GM19328 (cell line): ENCODE results near the gene PSD4.

ENCODE experiments used
- ATAC-seq: cut with Tn5 transposase; IDR thresholded peaks from one replicate; pipeline ENCODE4 v1.9.1; 2021; ENCODE audit warnings: mild to moderate bottlenecking, moderate library complexity; ENCODE audit not compliant: unreplicated experiment

PSD4 gene

DNA sequence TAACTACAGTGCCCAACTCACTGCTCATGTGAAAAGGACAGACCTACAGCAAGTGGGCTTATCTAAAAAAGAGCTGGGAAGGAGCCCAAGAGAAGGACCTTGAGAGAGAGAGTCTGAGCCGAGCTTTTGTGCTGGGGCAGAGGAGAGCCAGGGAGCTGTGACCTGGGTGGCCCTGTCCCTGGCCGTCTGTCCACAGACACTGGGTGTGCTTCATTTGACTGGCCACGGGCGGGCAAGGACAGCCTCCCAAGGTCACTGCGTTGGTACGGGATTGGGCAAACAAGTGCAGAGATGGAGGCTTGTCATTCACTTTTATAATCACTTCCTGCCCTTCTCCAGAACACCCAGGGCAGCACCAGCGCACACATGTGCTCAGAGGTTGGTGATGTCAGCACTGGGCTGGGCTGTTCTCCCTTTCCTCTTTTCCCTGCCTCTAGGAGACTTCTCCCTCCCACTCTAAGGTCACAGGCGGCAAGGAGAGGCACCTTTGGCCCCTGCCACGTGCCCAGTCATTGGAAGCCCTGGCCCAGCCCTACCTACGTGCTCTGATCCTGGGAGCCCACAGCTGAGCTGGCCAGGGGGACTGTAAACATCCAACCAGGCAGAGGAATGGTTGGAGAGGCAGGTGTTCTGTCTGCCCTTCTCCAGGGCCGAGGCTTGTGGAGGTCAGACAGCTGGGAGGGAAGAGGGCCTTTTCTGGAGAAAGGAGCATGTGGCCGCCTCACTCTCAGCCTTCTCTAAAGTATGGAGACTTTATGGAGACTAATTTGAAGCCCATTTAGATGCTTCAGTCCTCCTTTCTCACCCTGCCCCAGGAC lies 6.4 kb upstream of the PSD4 start:
- no peak for ATAC-seq

DNA sequence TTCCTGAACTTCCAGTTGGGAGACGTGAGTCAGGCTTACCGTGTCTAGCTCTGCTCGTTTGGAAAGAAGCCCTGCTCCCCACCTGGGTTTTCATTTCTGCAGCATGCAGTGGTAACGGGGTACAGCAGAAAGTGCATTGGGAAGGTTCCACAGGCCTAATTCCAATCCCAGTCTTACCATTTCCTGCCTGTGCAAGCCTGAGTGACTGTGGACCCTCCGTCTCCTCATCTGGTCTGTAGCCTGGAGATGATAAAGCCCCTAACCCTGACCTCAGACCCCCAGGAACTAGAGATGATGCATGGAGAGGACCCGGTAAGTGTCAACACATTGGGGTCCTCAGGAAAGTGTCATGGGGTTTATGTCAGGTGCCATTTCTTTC lies 5.8 kb upstream of the PSD4 start:
- no peak for ATAC-seq

DNA sequence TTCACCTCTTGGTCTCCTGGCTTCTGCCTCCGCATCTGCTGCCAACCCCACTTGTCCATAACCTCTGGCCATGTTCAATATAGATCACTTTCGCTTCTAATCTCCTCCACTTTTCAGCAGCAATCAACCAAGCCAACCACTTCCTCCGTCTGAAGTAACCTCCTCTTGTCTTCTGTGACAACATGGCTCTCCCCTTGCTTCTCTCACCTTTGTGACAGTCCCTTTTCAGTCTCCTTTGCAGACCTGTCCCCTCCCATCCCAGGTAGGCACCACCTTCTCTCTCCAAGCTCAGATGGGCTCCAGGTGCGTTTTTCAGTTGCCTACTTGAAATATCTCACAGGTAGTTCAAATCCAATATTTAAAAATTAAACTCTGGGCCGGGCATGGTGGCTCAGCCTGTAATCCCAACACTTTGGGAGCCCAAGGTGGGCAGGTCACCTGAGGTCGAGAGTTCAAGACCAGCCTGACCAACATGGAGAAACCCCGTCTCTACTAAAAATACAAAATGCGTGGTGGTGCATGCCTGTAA lies 4.7 kb upstream of the PSD4 start:
- ATAC-seq: no peak

DNA sequence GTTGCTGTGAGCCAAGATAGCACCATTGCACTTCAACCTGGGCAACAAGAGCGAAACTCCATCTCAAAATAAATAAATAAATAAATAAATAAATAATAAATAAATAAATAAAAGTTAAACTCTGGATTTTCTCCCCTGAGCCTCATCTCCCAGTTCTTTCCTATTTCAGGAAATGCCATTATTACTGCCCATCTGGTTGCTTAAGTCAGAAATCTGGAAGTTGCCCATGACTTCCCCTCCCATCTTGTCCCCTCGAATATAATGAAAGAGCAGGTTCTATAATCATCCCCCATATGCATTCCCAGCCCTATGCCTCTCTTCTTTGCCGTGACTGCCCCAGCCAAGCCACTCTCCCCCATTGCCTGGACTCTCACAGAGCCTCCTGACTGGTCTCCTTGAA lies 4.2 kb upstream of the PSD4 start:
- no peak for ATAC-seq

DNA sequence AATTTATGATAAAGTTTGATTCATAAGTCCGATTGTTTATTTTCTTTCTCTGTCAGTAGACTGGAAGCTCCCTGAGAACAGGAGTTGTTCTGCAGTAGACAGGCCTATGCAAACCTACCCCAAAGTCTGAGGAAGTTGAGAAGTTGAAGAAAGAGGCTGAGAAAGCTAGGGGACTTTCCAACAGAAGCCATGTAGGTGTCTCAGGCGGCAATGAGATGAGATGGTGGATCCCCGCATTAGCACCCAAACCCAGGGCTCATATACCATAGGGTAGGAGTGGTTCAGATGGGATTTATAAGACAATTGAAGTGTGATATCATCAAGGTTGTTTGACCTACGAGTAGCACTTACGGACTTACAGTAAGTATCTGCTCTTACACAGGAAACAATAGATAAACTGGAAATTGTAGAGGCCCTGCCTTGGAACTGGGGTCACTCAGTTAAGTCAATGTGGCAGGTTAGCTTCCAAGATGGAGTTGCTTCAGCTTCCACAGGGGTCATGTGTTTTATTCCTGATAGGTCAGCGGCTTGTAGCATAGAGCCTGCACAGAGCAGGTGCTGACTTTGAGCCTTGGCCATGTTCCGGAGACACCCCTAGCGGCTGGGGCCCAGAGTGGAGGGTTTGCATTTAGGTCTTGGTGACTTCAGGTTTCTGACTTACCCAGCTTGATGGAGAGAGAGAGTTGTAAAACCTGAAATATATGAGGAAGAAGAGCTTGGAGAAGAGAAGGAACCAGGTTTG lies 2.3 kb upstream of the PSD4 start:
- ATAC-seq: no peak

DNA sequence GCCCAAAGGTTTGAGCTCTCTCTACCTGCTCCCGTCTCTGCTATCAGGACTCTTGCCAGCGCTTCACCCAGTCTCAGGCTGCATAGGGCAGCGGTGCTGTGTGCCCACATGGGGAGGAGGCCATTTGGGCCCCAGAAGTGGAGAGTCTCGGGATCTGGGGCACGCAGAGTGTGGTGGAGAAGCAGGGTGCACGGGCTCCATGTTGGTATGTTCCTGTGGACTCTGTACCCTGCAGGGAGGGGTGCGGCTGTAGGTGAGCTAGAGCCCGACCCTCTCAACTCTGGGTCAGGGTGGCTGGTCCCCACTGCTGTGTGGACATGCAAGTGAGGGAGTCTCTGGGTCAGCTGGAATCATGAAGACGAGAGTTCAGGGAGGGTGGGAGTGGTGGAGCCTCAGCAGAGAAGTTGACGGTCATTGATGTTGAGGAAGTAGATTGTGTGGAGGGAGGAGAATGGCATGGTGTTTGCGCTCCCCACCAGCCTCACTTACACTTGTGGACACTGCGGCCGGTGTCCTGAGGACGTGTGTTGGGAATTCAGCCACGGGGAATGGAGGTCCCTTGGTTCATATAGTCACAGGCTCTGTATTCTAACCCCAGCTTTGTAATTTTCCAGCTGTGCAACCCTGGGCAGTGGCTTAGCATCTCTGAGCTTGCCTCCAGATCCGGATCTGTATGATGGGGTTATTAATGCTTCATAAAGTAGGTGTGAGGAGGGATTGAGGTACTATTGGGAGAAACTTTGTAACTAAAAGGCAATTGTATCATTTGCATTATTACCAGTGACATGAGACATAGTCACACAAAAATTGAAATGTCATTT lies 840 bp upstream of the PSD4 start:
- ATAC-seq: no peak

DNA sequence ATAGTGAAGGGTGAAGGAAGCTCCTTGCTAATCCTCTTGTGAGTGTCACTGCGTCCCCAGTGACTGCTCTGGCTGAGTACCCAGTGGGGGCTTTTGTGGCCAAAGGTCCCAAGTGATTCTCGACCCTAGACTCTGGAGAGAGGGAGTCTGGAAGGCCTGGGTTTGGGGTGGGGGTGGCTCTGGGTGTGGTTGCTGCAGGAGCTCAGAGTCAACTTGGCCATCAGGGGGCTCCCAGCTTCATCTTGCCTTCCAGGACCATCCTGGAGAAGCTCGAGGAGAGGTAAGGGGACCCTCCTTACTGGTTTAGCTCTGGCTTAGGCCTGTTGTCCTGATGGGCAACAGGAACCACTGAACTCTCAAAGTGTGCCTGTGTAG lies 592 bp downstream of the PSD4 start:
- ATAC-seq: no peak

DNA sequence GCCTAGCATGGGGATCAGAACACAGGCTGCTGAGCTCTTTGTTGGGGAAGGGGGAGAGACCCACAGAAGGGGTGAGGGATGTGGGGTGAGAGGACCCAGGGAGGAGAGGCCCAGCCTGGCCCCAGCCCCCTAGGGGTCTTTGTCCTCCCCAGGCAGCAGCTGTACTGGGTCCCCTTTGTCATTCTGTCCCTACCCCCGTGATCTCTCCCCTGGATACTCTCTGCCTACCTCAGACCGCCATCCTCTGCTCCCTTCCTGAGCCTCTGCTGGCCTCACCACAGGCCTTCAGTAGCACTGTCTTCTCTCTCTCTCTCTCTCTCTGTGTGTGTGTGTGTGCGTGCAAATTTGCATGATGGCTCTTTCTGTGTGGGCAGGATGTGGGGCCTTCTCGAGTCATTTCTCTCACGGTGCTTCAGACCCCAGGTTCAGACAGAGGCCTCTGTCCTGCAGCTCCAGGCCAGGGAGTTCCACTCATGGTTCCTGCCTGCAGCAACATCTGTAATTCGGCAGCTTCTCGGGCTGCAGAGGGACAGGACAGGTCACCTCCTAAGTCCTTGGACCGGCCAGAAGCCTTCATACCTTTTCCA lies 1.4 kb downstream of the PSD4 start:
- ATAC-seq: peak; percentile 63

DNA sequence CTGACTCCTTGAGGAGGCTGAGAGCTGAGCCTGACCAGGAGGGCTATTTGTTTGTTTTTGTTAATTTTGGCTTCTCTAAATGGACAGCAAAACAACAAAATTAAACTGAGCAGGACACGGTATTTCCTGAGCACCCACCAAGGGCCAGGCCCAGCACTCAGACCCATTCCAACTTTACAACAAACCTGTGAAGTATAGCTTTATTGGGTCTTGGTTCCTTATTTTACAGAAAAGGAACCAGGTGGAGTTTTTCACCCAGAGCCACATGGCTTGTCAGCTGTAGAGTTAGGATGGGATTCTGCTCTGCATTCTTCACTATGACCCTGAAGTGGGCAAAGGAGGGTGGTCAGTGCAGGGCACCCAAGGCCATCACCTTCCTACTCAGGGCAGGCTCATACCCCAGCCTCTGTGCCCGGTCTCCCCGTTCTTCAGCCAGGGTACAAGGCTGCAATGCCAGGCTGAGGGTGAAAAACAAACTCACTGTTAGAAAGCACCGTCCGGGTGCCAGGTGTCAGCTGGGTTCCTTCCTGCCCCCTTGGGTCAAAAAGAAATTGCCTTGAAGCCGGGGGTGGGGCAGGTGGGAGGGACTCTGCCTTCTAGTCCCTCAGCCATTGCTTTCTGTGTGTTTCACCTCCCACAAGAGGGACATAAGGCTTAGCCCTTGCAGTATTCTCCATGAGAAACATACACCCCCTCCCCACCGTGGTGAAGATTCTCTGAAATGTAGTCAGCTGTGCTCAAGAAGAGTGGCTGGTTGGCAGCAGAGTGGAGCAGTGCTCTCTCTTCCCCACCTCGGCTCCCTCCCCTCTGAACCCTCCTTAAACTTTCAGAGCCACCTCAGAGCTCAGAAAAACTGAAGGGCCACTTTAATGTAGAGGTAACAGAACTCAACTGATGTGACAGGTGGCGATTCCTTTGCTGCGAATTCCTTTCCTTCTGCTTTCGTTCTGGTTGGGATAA lies 2.2 kb downstream of the PSD4 start:
- no peak for ATAC-seq

DNA sequence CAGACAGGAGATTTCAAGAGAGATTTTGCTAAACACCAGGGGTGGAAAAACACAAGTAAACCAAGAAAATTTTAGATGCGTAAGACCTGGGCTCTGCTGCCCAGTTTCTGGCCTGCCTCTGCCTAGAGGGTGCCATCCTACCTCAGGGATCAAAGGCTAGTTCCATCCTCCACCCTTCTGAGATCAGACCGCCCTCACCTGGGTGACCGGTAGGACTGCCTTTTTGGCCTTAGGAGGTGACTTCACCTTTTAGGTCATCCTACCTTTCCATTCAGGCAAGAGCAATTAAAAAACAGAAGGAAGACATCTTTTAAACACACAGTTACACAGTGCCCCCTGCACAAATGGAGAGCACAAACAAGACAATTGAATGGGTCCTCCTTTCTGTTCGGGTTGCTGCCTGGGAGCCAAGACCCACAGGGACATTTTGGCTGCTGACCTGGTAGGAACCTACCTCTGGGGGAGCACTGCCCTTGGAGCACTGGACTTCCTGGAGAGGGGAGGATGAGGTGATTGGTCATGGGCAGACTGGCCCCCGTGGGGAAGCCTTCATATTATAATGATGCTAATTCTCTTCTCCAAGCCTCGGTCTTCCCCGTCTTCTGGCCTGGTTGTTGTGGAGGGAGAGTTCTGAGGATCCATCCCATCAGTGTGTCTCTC lies 3.1 kb downstream of the PSD4 start:
- ATAC-seq: no peak

DNA sequence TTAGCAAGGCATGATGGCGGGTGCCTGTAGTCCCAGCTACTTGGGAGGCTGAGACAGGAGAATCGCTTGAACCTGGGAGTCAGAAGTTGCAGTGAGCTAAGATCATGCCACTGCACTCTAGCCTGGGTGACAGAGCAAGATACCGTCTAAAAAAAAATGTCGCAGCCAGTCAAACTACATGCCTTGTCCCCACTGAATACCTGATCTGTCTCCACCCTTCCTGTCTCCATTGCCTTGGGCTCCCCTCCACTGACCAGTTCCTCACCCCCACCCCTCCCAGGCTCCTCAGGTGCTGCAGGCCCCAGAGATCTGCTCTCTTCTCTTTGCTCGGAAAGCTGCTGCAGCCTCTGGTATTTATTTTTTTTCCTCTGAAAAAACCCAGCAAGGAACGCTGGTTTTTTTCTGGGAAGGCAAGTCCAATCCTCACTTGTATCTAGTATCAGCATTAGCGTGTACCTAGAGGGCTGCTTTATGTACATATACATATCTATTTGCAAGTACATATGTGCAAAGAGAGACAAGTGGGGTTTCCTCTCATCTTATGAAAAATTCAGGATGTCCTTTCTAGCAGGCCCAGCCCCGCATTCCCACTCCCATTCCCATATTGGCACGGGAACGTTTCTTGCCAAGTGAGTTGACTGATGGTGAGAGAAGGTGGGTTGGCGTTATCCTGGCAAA lies 4.4 kb downstream of the PSD4 start:
- ATAC-seq: no peak

DNA sequence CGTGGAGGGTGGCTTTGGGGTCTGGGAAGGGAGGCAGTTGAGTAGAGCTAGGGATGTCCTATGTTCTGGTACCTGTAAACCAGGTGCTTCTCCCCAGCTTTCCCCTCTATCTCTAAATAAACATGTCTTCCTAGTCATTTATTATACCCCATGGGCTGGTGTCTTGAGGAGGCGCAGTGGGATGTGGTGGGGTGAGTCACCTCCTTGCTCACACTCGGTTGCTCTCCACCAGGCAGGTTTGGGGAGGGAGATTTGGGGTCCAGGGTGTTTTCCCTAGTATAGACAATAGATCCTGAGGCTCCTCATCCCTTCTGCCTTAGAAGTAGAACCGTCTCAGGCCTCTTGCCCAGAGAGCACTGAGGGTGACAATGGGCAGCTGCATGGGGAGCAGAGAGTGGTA lies 5.1 kb downstream of the PSD4 start:
- ATAC-seq: no peak

DNA sequence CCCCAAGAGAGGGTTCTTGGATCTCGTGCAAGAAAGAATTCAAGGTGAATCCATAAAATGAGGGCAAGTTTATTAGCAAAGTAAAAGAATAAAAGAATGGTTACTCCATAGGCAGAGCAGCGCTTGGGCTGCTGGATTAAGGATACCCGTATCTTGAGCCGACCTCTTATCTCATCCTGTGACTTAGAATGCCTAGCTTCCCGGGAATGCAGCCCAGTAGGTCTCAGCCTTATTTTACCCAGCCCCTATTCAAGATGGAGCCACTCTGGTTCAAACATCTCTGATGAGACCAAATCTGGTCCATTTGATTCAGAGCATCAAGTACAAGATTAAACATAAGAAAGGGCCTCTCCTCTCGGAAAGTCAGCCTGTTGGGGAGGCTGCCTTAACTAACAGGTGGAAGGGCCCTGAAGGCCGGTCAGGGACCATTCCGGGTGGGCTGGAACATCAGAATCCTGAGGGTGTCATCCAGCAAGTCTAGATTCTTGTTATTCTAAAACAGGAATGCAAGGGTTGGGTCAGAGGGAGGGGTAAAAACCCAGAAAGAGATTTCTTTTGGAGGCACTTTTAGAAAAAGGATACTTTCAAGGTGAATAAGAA lies 5.8 kb downstream of the PSD4 start:
- ATAC-seq: no peak

DNA sequence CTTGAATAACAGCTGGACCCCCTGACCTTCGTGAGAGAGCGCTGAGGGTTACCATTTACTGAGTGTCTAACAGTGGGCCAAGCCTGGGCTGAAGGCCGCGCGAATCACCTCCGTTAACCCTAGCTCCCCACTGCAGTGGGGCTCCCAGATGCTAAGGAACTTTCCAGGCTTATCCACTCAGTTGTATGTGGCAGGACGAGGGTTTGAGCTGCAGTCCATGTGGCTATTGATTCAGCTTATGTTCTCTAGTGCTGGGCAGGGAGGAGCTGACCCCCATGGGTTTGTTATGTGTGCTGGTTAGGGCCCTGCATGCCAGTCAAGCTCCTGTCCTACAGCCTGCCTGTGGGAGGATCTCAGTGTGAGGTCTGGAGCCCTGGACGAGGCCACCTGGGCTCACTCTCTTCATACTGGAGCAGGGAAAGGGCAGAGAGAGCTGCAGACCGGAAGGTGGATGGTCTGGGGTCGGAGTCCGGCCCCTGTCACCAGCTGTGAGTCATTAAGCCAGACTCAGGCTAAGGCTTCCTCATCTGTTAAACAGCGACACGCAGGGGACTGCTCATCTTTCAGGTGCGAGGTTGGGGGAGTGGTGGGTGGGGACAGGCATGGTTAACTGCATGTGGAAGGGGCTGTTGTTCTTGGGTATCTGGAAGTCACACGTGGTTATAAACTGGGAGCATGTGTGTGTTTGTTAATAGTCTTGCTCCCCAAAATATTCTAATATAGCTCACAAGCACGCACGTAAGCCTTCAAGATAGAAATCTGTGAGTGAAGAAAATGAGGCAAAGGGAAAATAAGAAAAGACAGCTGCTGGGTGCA lies 6.6 kb downstream of the PSD4 start:
- no peak for ATAC-seq

DNA sequence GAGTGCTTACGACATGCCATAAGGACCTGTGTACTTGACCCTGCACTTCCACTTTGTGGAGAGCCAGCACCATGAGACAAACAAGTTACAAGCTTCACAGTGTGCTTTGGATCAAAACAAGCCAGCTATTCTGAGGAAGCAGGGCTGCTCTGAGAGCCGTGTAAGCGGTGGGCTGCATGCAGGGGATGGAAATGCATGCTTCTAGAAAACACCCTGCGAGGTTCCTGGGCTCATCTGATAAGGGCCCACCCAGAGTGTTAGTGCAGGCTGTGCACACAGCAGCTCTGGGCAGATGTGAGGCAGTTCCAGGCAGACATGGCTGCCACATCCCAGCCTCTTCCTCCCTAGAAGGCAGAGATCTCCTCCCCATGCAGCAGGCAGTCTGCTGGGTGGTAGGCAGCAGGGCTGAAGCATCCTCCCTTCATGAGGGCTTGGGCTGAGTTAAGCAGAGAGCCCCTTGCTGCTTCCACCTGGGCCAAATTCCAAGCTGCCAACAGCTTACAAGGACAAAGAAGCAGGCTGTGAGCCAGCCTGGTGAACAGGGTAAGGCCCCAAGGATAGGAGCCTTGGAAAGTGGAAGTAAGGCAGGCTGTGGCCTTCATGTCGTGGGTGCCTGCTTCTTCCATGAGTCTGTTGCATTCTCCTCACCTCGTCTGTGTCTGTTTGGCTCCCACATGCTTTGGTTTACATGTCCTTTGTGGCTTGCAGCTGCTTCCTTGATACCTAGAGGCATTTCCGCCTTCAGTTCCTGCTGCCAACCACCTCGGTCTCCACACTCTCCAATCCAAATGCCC lies 7.7 kb downstream of the PSD4 start:
- no peak for ATAC-seq

DNA sequence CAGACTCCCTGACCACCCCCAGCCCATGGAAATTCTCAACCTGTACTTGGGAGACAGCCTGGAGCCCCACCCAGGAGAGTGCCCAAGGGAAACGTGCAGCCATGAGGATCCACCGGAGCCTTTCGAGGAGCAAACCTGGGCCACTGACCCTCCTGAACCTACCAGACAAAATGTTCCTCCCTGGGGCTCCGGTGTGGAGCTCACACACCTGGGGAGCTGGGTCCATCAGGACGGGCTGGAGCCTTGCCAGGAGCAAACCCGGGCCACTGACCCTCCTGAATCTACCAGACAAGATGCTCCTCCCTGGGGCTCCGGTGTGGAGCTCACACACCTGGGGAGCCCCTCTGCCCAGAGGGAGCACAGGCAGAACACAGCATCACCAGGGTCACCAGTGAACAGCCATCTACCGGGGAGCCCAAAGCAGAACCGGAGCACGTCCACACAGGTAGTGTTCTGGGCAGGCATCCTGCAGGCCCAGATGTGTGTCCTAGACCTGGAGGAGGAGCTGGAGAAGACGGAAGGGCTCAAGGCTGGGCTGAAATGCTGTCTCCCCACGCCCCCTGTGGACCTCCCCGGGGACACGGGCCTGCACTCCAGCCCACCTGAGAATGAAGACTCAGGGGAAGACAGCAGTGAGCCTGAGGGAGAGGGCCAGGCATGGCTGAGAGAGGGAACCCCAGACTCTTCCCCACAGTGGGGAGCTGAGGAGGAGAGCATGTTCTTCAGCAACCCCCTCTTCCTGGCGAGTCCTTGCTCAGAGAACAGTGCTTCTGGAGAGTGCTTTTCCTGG lies 8.9 kb downstream of the PSD4 start:
- no peak for ATAC-seq
